OCI-LY7 (cell line): Measurements from ENCODE around the gene PLCG1. TPM values are rescaled to one million over a fixed set of nuclear protein-coding genes. Genes with fewer than 3 reads are reported as not detected.

ENCODE experiments used
- BruUV-seq: library from RNA; stranded (reverse); fragments of 400-500 nt; replicated peaks from 2 replicates; lab custom pipeline; 2021; lab: Mats Ljungman, UMichigan
- CTCF ChIA-PET: fragments of 300-600 bp; sonication (Branson Sonifier 250); formaldehyde crosslinking; loops from one replicate; lab custom pipeline; 2022; ENCODE audit warnings: antibody characterized with exemption; ENCODE audit not compliant: unreplicated experiment; lab: Charles Lee
- POLR2A ChIA-PET: fragments of 300-600 bp; sonication (Branson Sonifier 250); formaldehyde crosslinking; loops from one replicate; lab custom pipeline; 2022; ENCODE audit warnings: antibody characterized with exemption; lab: Charles Lee
- DNase-seq: peaks from one replicate; pipeline ENCODE4 v3.0.0-alpha.2; 2015; ENCODE audit warnings: low spot score
- H2AFZ ChIP-seq: fragments of 200-600 bp; sonication (generic), shearing (Covaris generic); 2 replicates; pipeline ENCODE4 v1.6.1; 2014; ENCODE audit warnings: mild to moderate bottlenecking, antibody characterized with exemption, low read length, moderate library complexity
- H3K27ac ChIP-seq: fragments of 200-600 bp; sonication (generic); 2 replicates; pipeline ENCODE4 v1.5.1; 2014; ENCODE audit warnings: mixed run types, low read depth, mild to moderate bottlenecking, moderate library complexity, low read length, inconsistent platforms; ENCODE audit not compliant: poor library complexity, severe bottlenecking
- H3K36me3 ChIP-seq: fragments of 200-600 bp; sonication (generic); 2 replicates; pipeline ENCODE4 v1.6.1; 2014; ENCODE audit warnings: mild to moderate bottlenecking, antibody characterized with exemption, low read length, moderate library complexity, mixed read lengths; ENCODE audit not compliant: insufficient read depth
- H3K4me1 ChIP-seq: fragments of 200-600 bp; sonication (generic); 2 replicates; pipeline ENCODE4 v1.5.1; 2014; ENCODE audit warnings: mild to moderate bottlenecking, low read length; ENCODE audit not compliant: insufficient read depth, poor library complexity, severe bottlenecking
- H3K4me2 ChIP-seq: fragments of 200-600 bp; sonication (generic); 2 replicates; pipeline ENCODE4 v1.6.1; 2014; ENCODE audit warnings: mild to moderate bottlenecking, low read length
- H3K4me3 ChIP-seq: fragments of 200-600 bp; sonication (generic); 2 replicates; pipeline ENCODE4 v1.5.1; 2014; ENCODE audit warnings: mild to moderate bottlenecking, low read depth, low read length; ENCODE audit not compliant: poor library complexity, severe bottlenecking
- H3K79me2 ChIP-seq: fragments of 200-600 bp; sonication (generic); 2 replicates; pipeline ENCODE4 v1.6.1; 2016; ENCODE audit warnings: low read depth, mild to moderate bottlenecking, low read length, moderate library complexity, mixed read lengths; ENCODE audit not compliant: insufficient read depth
- H3K9me2 ChIP-seq: fragments of 200-600 bp; sonication (generic); 2 replicates; pipeline ENCODE4 v1.6.1; 2016; ENCODE audit warnings: mild to moderate bottlenecking, low read length, mixed read lengths; ENCODE audit not compliant: insufficient read depth
- H3K9me3 ChIP-seq: fragments of 200-600 bp; sonication (generic); 2 replicates; pipeline ENCODE4 v1.6.1; 2014; ENCODE audit warnings: mild to moderate bottlenecking, mixed run types, low read length, mixed read lengths
- H4K20me1 ChIP-seq: fragments of 200-600 bp; sonication (generic); 2 replicates; pipeline ENCODE4 v1.6.1; 2014; ENCODE audit warnings: mild to moderate bottlenecking, antibody characterized with exemption, low read length, moderate library complexity, mixed read lengths; ENCODE audit not compliant: insufficient read depth
- EZH2phosphoT487 ChIP-seq: fragments of 200-600 bp; sonication (generic); IDR thresholded peaks from 2 replicates; pipeline ENCODE4 v1.6.1; 2018; ENCODE audit warnings: low read depth, borderline replicate concordance, mild to moderate bottlenecking, mixed run types, antibody characterized with exemption, low read length, moderate library complexity, mixed read lengths
- intact Hi-C: fragments of 100-400 bp; cut with micrococcal nuclease; formaldehyde crosslinking; loops from one replicate; pipeline ENCODE4 v1.10.0; 2022; ENCODE audit not compliant: unreplicated experiment
- total RNA-seq, 2 experiments: library from RNA; depleted of rRNA in 1 of 2; stranded (reverse); fragments of >200 nt in 1 of 2; shearing (Covaris generic) in 1 of 2; gene quantifications; 2 replicates each; pipeline ENCODE4 v1.2.3, GENCODE V29; 2014 to 2022
- TF ChIP-seq, protein P1 (sequence below): fragments of 200-600 bp; sonication (generic); conservative IDR thresholded peaks from 2 replicates; pipeline ENCODE4 v1.5.1; 2014; ENCODE audit warnings: mild to moderate bottlenecking, antibody characterized with exemption, low read length, moderate library complexity, mixed read lengths

Gene PLCG1
- total RNA-seq, 2 experiments from 2014 or later: 103 to 121 TPM

DNA sequence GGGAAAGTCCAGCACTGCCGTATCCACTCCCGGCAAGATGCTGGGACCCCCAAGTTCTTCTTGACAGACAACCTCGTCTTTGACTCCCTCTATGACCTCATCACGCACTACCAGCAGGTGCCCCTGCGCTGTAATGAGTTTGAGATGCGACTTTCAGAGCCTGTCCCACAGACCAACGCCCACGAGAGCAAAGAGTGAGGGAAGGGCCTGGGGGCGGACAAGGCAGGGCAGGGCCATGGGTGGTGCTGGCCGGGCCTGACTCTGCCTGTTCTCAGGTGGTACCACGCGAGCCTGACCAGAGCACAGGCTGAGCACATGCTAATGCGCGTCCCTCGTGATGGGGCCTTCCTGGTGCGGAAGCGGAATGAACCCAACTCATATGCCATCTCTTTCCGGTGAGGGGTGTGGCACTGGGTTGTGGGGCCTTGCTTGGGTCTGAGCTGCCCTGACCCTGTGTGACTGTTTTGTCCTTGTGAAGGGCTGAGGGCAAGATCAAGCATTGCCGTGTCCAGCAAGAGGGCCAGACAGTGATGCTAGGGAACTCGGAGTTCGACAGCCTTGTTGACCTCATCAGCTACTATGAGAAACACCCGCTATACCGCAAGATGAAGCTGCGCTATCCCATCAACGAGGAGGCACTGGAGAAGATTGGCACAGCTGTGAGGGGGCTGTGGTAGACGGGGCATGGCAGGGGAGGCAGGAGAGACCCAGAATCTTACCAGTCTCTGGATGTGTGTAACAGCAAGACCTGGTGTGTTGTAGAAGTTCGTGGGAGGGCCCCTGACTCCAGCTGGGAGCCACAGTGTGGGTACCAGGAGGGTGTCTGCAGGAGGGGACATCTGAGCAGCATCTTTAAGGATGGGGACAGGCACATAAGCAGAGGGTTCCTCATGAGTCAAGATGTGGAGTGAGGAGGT lies 29.1 kb downstream of the PLCG1 start:
- H2AFZ ChIP-seq: no peak overlapping the region
- H3K4me1 ChIP-seq: no peaks in the 10 kb centered on the region
- no peaks in the 10 kb centered on the region for H3K9me3 ChIP-seq
- ChIA-PET CTCF (no interaction called here), POLR2A (interaction anchor here (2.5 kb wide), 1 partner anchor 9 kb away, joined by 8 read pairs; no protein-coding TSS in a partner anchor)
- no peaks in the 10 kb centered on the region for H3K79me2 ChIP-seq
- H4K20me1 ChIP-seq: no peaks in the 10 kb centered on the region
- no peak overlapping the region for H3K4me3 ChIP-seq
- intact Hi-C loops: no loop called here
- TSS peak; percentile 66 for BruUV-seq
- no peaks in the 10 kb centered on the region for H3K9me2 ChIP-seq
- TF ChIP-seq, protein P1, sequence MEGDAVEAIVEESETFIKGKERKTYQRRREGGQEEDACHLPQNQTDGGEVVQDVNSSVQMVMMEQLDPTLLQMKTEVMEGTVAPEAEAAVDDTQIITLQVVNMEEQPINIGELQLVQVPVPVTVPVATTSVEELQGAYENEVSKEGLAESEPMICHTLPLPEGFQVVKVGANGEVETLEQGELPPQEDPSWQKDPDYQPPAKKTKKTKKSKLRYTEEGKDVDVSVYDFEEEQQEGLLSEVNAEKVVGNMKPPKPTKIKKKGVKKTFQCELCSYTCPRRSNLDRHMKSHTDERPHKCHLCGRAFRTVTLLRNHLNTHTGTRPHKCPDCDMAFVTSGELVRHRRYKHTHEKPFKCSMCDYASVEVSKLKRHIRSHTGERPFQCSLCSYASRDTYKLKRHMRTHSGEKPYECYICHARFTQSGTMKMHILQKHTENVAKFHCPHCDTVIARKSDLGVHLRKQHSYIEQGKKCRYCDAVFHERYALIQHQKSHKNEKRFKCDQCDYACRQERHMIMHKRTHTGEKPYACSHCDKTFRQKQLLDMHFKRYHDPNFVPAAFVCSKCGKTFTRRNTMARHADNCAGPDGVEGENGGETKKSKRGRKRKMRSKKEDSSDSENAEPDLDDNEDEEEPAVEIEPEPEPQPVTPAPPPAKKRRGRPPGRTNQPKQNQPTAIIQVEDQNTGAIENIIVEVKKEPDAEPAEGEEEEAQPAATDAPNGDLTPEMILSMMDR: no peak
- TF ChIP-seq EZH2phosphoT487: no peak
- no peak overlapping the region for H3K4me2 ChIP-seq
- H3K36me3 ChIP-seq: peaks cover 92% of the 10 kb centered on the region
- DNase-seq: no peak
- no peak overlapping the region for H3K27ac ChIP-seq

DNA sequence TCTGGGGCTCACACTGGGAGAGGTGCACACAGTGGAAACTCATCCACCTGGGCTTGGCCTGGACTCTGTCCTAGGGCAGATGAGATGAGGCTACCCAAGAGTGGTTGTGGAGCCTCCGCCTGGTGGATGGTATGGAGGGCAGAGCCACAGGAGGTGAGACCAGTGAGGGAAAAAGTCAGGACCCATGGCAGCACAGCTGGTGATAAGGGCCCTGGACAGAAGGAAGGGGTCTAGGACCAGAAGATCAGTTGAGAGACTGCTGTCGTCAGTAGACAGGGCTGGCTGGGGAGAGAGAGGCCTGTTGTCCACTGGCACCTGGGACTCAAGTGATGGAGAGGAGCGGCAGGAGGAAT lies 29.8 kb downstream of the PLCG1 start:
- Histone ChIP-seq H3K4me2 (no peak overlapping the region), H2AFZ (no peak overlapping the region), H3K4me3 (no peak overlapping the region), H3K27ac (no peak overlapping the region), H3K36me3 (peaks cover 93% of the 10 kb centered on the region), H3K4me1 (no peaks in the 10 kb centered on the region), H3K9me2 (no peaks in the 10 kb centered on the region), H3K79me2 (no peaks in the 10 kb centered on the region), H4K20me1 (no peaks in the 10 kb centered on the region), H3K9me3 (no peaks in the 10 kb centered on the region)
- intact Hi-C loops: no loop called here
- ChIA-PET POLR2A (interaction anchor here (2.5 kb wide), 1 partner anchor 9 kb away, joined by 8 read pairs; no protein-coding TSS in a partner anchor), CTCF (no interaction called here)
- DNase-seq: no peak
- no TSS peak for BruUV-seq
- no peak for TF ChIP-seq EZH2phosphoT487
- TF ChIP-seq, protein P1: no peak
